Esophagus mucosa (tissue), 1 donor: ENCODE measurements around the gene OR5B12. TPM values are rescaled to one million over a fixed set of nuclear protein-coding genes. Genes with fewer than 3 reads are reported as not detected.
"Not testable (repeated sequence)": the region's sequence is repeated elsewhere in the genome, so short reads cannot be mapped to it uniquely, and the experiment has no call there.

ENCODE experiments used
- ATAC-seq: fragments of 200-7000 bp; cut with Tn5 transposase; one replicate; pipeline ENCODE4 v1.9.1; 2020
- total RNA-seq: library from RNA; stranded (reverse); gene quantifications from one replicate; pipeline ENCODE4 v1.2.4, GENCODE V29; 2023
- donor health status: DM: yes; HTN: yes; CAD: no.

OR5B12 gene
- not detected for total RNA-seq

GRCh38 chr11:58442136-58442535 lies at the start of gene OR5B12:
OR5B12 (minus strand) TSS chr11:58442236; CDS start chr11:58440151, 2,085 bp downstream.
- ATAC-seq, result no peak

- ATAC-seq, result no peak
Measured at GRCh38 chr11:58490827-58491226, 48.8 kb upstream of the OR5B12 start.

DNA sequence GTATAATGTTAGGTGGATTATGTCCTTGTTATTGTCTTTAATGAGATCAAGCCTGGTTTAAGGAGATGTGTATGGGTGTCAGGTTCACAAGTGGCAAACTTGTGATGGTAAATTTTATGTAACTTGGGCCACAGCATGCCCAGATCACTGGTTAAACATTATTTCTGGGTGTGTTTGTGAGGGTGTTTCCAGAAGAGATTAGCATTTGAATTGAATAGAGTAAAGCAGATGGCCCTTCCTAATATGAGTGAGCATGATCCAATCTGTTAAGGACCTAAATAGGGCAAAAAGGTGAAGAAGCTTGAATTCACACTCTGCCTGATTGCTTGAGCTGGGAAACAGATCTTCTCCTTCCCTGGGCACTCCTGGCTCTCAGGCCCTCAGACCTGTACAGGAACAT lies 45.1 kb upstream of the OR5B12 start:
- ATAC-seq, result no peak

GRCh38 chr11:58485961-58486360 lies 43.9 kb upstream of the OR5B12 start:
- no peak for ATAC-seq

DNA sequence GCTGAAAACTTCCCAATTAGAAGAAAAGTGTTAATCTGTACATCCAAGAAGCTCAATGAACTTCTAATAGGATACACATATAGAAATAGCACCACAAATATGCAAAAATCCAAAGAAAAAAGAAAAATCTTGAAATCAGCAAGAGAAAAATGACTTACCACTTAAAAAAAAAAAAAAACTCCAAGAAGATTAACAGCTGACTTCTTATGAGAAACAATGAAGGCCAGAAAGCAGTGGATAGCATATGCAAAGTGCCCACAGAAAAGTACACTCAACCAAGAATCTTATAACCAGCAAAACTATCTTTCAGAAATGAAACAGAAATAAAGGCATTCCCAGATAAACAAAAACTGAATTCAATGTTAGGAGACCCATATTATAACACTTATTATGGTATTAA lies 29.9 kb upstream of the OR5B12 start:
- no peak for ATAC-seq

DNA sequence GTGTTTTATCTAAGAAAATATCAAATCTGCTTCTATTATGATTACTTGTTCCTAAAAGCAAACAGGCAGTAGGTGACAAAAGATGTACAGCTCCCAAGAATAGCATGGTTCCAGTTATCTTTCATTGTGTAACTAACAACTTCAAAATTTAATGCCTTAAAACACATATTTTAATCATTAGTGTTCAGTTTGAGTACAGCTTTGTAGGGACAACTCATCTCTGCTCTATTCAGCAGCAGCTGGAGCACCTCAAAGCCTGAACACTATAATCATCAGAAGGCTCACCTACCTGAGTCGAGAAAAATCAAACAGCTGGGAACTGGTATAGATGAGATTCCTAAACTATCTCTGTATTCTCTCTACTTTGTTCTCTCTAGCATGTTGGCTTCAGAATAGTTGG lies 24.3 kb upstream of the OR5B12 start:
- ATAC-seq, result no peak

- ATAC-seq, result no peak
Measured at GRCh38 chr11:58465690-58466089, 23.7 kb upstream of the OR5B12 start.

GRCh38 chr11:58451585-58451984 lies 9.5 kb upstream of the OR5B12 start:
- no peak for ATAC-seq

GRCh38 chr11:58446294-58446693 lies 4.3 kb upstream of the OR5B12 start:
- ATAC-seq, result no peak

DNA sequence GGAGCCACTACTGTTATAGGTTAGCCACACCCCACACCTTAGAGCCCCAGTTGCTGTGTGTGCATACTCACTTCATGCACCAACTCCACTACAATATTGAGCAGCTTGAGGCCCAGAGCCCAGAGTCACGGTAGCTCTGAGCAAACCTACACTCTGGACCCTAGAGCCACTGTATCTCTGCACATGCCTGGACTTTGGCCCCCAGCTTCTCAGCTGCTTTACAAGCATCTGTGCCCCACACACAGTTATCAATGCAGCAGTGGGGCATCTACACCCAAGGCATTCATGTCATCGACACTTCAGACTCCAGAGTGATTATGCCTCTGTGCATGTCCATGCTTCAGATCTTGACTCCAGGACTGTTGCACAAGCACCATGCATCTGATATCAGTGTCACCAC lies 2.3 kb upstream of the OR5B12 start:
- ATAC-seq, result no peak

GRCh38 chr11:58438486-58438885 lies 3.5 kb downstream of the OR5B12 start:
- ATAC-seq, result no peak

GRCh38 chr11:58434217-58434616 lies 7.8 kb downstream of the OR5B12 start:
- ATAC-seq, result no peak

DNA sequence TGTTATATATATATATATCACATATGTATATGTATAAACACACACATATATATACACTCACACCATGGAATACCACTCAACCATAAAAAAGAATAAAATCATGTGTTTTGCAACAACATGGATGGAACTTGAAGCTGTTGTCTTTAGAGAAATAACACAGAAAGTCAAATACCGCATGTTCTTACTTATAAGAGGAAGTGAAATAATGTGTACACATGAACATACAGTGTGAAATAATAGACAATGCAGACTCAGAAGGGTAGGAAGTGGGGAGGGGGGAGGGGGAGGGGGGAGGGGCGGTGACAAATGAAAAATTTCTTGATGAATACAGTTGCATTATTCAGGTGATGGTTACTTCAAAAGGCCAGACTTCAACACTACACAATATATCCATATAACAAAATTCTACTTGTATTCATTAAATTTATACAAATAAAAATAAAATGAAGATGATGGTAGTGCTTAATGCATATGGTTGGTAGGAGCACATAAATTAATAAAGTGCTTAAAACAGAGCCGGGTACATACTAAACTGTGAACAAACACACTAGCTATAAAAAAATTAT lies 8.3 kb downstream of the OR5B12 start:
- no peak for ATAC-seq

GRCh38 chr11:58429273-58429672 lies 12.8 kb downstream of the OR5B12 start:
- no peak for ATAC-seq

GRCh38 chr11:58428021-58428420 lies 14.0 kb downstream of the OR5B12 start, which contains the start of gene OR5B2:
OR5B2 (minus strand) TSS chr11:58428121; CDS start chr11:58423261, 4,860 bp downstream.
- no peak for ATAC-seq

GRCh38 chr11:58406774-58407173 lies 35.3 kb downstream of the OR5B12 start, which contains the start of gene OR5B3:
OR5B3 (minus strand) TSS chr11:58406874; CDS start chr11:58403409, 3,465 bp downstream.
- no peak for ATAC-seq

DNA sequence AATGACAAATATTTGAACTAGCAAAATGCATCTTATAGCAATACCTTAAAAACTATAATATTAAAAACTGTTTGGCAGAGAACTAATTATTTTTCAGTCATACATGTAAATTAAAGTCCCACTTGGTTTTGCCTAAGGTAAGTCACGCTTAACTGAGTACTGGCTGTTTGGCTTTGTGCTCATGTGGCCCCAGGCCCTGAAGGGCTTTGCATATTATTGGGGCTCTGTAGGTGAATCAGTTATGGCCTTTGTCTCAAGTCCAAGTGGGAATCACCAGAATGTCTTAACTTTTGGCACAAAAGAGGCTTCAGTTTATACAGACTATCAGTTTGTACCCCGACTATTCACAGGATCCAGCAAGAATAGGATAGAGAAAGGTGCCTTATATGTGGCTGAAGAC lies 42.4 kb downstream of the OR5B12 start:
- not testable (repeated sequence) for ATAC-seq

GRCh38 chr11:58395581-58395980 lies 46.5 kb downstream of the OR5B12 start:
- no peak for ATAC-seq

DNA sequence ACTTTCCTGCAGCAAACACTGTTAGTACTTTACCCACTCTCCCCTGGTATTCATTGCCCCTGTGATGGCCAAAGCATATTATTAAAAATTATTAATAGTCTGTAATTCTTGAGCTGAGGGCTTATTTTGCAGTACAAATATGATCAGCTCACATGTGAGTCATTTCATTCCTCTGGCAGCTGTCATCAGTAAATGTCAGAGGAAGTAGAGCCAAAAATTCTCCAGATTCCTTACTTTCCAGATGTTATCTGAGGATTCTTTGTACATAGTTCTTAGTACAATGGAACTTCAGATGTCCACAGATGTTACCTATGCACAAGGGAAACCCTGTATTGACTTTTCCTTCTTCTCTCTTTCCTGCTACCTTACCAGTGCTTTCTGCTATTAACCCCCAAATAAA lies 47.8 kb downstream of the OR5B12 start:
- ATAC-seq, result no peak

GRCh38 chr11:58392746-58393145 lies 49.3 kb downstream of the OR5B12 start:
- no peak for ATAC-seq

DNA sequence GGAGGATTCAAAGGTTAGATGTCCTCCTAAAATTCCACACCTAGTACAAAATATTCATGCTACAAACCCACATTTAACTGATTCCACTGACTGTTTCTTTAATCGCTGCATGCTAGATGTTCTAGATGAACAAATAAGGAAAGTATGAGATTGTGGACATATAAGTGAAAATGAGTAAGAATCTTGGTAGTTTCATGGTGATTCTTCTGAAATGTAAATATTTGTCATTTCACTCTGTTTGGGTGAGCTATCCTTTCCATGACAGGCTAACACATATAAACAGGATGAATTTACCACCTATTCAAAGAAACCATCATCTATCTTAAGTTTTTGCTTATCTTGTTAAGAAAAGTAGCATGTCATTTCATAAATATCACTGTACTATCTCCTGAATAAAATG lies 50.2 kb downstream of the OR5B12 start:
- no peak for ATAC-seq

- no peak for ATAC-seq
Measured at GRCh38 chr11:58390551-58391063, 51.4 kb downstream of the OR5B12 start.
